ENCODE measurements around the gene SPATS2L.
A peak's percentile ranks its signal among the peaks of the same experiment; 100 is the strongest.

SPATS2L gene

DNA sequence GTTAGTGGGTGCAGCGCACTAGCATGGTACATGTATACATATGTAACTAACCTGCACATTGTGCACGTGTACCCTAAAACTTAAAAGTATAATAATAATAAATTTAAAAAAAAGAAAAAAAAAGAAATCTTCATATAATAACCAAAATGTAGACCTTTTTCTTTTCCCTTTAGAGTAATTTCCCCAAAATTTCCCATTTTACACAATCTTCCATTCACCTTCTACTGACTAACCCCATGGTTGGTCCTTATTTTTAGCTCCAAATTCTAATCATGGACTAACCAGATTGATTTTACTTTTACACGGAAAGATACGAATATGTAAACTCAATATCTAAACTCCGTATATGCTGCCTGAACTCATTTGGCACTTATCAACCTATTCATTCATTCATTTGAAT lies 195.7 kb downstream of the SPATS2L start:
- TF ChIP-seq CTCF (IDR thresholded peaks at IDR 0.05; ENCODE audit: borderline replicate concordance, insufficient read depth, low read depth, low read length), result no peak
- no peak overlapping the region for H3K4me3 ChIP-seq (ENCODE audit: low read depth, low read length)

DNA sequence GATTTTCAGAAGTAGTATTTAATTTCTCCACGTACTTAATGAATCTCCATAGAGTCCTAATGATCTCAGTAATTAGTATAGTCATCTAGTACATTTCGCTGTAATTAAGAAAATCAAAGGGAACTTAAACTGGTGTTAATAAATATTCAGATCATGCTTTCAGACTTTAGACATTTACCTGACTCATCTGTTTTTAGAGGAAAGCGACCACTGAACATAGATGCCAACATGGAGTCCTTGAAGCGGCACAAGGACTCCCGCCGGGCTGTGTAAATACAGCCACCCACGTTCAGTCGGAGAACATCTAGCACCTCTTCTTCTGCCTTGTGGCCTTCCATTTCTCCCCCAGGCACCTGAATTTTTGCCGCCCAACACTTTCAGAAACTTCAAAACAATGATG lies 200.2 kb downstream of the SPATS2L start:
- no peak for TF ChIP-seq CTCF (IDR thresholded peaks at IDR 0.05; ENCODE audit: borderline replicate concordance, insufficient read depth, low read depth, low read length)
- H3K4me3 ChIP-seq (ENCODE audit: low read depth, low read length), result no peak overlapping the region

DNA sequence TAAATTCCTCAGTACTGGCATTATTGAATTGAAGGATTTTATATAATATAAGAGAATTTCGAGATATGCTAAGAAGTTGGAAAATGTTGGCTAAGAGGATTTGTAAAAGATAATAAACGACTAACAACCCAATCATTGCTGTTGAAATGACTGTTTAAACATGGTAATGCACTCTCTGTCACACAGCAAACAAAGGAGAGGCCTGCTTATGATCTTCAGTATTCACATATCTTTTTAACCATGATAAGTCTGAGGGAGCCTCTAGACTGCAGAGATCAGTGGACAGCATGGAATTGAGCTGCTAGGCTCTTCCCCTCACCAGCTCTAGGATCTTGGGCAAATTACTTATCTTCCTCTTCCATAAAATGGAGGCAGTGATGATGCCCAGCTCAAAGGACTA lies 200.7 kb downstream of the SPATS2L start:
- no peak overlapping the region for H3K4me3 ChIP-seq (ENCODE audit: low read depth, low read length)
- no peak for TF ChIP-seq CTCF (IDR thresholded peaks at IDR 0.05; ENCODE audit: borderline replicate concordance, insufficient read depth, low read depth, low read length)

DNA sequence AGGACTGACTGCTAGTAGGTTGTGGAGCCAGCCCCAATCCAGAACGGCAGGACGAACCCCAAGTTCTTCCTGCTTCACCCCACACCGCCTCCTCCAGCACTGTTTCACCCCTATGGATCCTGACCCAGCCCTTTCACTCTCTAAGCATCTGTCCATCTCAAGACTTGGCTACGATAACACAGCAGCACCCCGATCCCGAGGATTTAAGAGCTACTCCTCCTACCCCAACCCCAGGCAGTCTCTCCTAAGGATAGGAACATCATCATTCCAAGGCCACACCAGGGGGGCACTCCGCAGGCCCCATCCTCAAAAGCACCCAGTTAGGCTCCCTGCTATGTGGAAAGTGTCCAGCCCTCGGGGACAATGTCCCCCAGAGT lies 202.7 kb downstream of the SPATS2L start:
- TF ChIP-seq CTCF (IDR thresholded peaks at IDR 0.05; ENCODE audit: borderline replicate concordance, insufficient read depth, low read depth, low read length), result no peak
- H3K4me3 ChIP-seq (ENCODE audit: low read depth, low read length), result peak overlapping the region; percentile 59

DNA sequence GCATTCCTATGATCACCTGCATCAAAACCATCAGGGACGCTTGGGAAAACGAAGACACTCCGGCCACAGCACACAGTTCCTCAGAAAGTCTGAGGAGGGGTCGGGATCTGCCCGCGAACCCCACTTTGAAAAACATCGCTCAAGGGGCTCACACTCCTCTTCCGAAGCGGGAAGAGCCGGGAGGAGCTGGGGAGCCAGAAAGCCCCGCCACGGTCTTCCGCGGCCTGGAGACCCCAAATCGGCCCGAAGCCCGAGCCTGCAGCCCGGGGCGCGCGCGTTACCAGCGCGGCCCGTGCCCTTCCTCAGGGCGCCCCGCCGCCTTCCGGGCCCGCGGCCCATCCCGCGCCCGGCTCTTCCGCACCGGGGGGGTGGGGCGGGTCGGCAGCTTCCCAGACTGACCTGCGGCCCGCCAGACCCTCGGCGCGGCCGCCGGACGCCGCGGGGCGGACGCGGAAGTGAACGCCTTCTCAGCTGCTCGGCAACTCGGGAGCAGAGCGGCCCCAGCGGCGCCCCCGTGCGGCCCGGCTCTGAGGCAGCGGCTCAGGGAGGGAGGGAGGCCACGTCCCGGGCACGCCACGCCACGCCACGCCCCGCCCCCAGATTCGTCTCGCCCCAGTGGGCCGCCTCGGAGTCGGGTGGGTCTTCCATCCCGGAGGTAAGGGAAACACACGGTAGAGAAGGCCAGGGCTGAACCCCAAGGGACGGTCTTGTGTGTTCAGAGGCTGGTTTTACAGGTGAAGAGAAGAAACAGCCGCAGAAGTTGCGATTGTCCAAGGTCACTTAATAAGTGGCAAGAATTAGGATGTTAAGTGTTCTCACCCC lies 203.3 kb downstream of the SPATS2L start, which contains the start of gene KCTD18:
TSS of gene KCTD18 (minus strand) at position 457 of the 822 bp plus-strand sequence. CDS start 3,052 bp downstream, outside the sequence.
- H3K4me3 ChIP-seq (ENCODE audit: low read depth, low read length), result peak within 1 kb of the TSS; percentile 59
- TF ChIP-seq CTCF (IDR thresholded peaks at IDR 0.05; ENCODE audit: borderline replicate concordance, insufficient read depth, low read depth, low read length), result peak; percentile 95

GRCh38 chr2:200515155-200515554 lies 208.7 kb downstream of the SPATS2L start:
- H3K4me3 ChIP-seq (ENCODE audit: low read depth, low read length), result no peak overlapping the region
- TF ChIP-seq CTCF (IDR thresholded peaks at IDR 0.05; ENCODE audit: borderline replicate concordance, insufficient read depth, low read depth, low read length), result no peak

GRCh38 chr2:200523158-200523557 lies 216.7 kb downstream of the SPATS2L start:
- no peak overlapping the region for H3K4me3 ChIP-seq (ENCODE audit: low read depth, low read length)
- TF ChIP-seq CTCF (IDR thresholded peaks at IDR 0.05; ENCODE audit: borderline replicate concordance, insufficient read depth, low read depth, low read length), result no peak
